ENCODE results near the gene MTHFD1L. TPM values are rescaled to one million over a fixed set of nuclear protein-coding genes. Genes with fewer than 3 reads are reported as not detected.

Gene MTHFD1L
- polyA plus RNA-seq, 3 donors: 0.25 to 1.3 (median 0.39) TPM

DNA sequence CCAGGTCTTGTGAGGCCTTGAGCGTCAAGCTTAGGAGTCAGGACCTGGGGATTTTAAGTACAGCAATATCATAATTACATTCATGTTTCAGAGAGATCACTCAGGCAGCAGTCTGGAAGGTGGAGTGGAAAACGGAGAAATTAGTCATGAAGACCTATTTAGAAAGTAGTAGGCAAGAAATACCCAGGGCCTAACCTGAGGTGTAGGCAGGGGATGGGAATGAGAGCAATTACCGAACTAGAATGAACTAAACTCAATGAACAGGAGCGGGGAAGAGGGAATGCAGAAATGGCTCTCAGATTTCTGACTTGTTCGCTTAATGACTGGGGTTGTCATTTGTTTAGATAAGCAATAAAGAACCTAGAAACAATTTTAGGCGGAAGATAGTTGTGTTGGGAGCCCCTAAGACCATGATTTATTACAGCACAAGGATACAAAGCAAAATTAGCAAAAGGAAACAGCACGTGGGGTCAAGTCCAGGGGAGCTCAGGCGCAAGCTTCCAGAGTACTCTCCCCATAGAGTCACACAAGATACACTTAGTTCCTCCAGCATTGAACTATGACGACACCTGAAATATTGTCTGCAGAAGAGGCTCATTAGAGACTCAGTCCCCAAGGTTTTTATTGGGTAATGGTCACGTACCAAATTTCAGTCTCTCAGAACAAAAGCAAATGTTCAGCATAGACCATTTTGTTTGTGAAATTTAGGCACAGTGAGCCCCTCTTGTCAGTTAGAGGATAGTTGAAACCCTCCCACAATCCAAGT lies 195.4 kb downstream of the MTHFD1L start:
- H3K9me3 Mint-ChIP-seq: peaks cover 0 to 1% (median 0%) of the 10 kb centered on the region in 7 donors
- TF ChIP-seq, protein P1, sequence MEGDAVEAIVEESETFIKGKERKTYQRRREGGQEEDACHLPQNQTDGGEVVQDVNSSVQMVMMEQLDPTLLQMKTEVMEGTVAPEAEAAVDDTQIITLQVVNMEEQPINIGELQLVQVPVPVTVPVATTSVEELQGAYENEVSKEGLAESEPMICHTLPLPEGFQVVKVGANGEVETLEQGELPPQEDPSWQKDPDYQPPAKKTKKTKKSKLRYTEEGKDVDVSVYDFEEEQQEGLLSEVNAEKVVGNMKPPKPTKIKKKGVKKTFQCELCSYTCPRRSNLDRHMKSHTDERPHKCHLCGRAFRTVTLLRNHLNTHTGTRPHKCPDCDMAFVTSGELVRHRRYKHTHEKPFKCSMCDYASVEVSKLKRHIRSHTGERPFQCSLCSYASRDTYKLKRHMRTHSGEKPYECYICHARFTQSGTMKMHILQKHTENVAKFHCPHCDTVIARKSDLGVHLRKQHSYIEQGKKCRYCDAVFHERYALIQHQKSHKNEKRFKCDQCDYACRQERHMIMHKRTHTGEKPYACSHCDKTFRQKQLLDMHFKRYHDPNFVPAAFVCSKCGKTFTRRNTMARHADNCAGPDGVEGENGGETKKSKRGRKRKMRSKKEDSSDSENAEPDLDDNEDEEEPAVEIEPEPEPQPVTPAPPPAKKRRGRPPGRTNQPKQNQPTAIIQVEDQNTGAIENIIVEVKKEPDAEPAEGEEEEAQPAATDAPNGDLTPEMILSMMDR (IDR thresholded peaks at IDR 0.05): no peak
- H3K27me3 Mint-ChIP-seq (ENCODE audit: low read depth in 3 of 3): peaks cover 0 to 1% (median 0%) of the 10 kb centered on the region in 3 donors
- peak overlapping the region in 2 of 7 donors; percentile 21 to 68 for H3K27ac Mint-ChIP-seq
- Histone ChIP-seq H3K27me3 (ENCODE audit: control insufficient read depth in 2 of 2, insufficient read depth in 2 of 2, low read length in 2 of 2) (no peaks in the 10 kb centered on the region), H3K36me3 (replicated peaks in 1 of 2; ENCODE audit: control insufficient read depth in 1 of 2, insufficient read depth in 2 of 2, low read length in 2 of 2) (no peaks in the 10 kb centered on the region), H3K9me3 (replicated peaks in 1 of 2; ENCODE audit: control insufficient read depth in 1 of 2, insufficient read depth in 1 of 2, low read length in 2 of 2) (no peaks in the 10 kb centered on the region), H3K4me1 (ENCODE audit: control insufficient read depth in 1 of 2, insufficient read depth in 2 of 2, low read length in 2 of 2) (peaks cover 14% of the 10 kb centered on the region in 2 donors), H3K9ac (ENCODE audit: insufficient read depth, low read length, poor library complexity, severe bottlenecking) (no peak overlapping the region), H4K20me1 (ENCODE audit: insufficient read depth, low read length) (no peaks in the 10 kb centered on the region), H2AFZ (ENCODE audit: insufficient read depth, low read depth, low read length, poor library complexity, severe bottlenecking) (no peak overlapping the region), H3K4me2 (replicated peaks; ENCODE audit: extremely low read depth, low read length, poor library complexity, severe bottlenecking) (no peak overlapping the region), H3K4me3 (replicated peaks in 1 of 3; ENCODE audit: low read depth in 2 of 3, low read length in 3 of 3) (no peak overlapping the region), H3K27ac (ENCODE audit: low read depth in 1 of 2, low read length in 2 of 2) (no peak overlapping the region), H3K79me2 (ENCODE audit: insufficient read depth, low read length) (no peaks in the 10 kb centered on the region)
- intact Hi-C loops (cut with micrococcal nuclease): loop anchor here in 1 of 2 donors (10.0 kb wide), 1 partner anchor 46 kb away; no protein-coding TSS in a partner anchor
- H3K4me3 Mint-ChIP-seq: no peak overlapping the region
- H3K36me3 Mint-ChIP-seq: peaks cover 0 to 3% of the 10 kb centered on the region in 2 donors
- DNase-seq: no peak
- 100% methylated on average over 5 of the region's 10 CpGs for WGBS (ENCODE audit: insufficient coverage)
- peaks cover 17% of the 10 kb centered on the region for H3K4me1 Mint-ChIP-seq

DNA sequence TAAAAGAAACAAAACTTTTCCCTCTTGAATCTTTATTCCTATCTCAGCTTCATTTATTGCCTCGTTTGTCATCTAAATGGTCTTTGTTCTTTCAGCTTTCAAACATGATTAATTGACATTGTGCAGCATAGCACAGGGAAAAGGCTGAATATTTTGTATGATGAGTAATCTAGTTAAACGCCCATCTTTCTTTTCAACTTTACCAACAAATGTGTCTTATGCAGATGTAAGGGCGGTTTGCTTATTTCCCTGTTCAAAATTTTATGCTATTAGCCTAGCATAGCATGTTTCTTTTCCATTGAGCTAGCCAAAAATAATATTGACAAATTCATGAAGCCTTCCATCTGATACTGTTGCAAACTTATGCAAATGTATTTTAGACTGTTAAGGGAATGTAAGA lies 197.8 kb downstream of the MTHFD1L start:
- Mint-ChIP-seq H3K27me3 (ENCODE audit: low read depth in 3 of 3) (peaks cover 0 to 1% (median 0%) of the 10 kb centered on the region in 3 donors), H3K36me3 (no peaks in the 10 kb centered on the region), H3K9me3 (peaks cover 0 to 3% (median 0%) of the 10 kb centered on the region in 7 donors), H3K4me3 (no peak overlapping the region), H3K4me1 (peaks cover 17% of the 10 kb centered on the region), H3K27ac (no peak overlapping the region)
- H3K79me2 ChIP-seq (ENCODE audit: insufficient read depth, low read length): no peaks in the 10 kb centered on the region
- H3K27me3 ChIP-seq (ENCODE audit: control insufficient read depth in 2 of 2, insufficient read depth in 2 of 2, low read length in 2 of 2): no peaks in the 10 kb centered on the region
- TF ChIP-seq, protein P1 (IDR thresholded peaks at IDR 0.05): no peak
- no peak overlapping the region for H3K4me2 ChIP-seq (replicated peaks; ENCODE audit: extremely low read depth, low read length, poor library complexity, severe bottlenecking)
- no CpG with 5 or more reads among the region's 3 CpGs for WGBS (ENCODE audit: insufficient coverage)
- H3K9ac ChIP-seq (ENCODE audit: insufficient read depth, low read length, poor library complexity, severe bottlenecking): no peak overlapping the region
- no peak overlapping the region for H3K27ac ChIP-seq (ENCODE audit: low read depth in 1 of 2, low read length in 2 of 2)
- intact Hi-C loops (cut with micrococcal nuclease): loop anchor here in 1 of 2 donors (10.0 kb wide), 1 partner anchor 49 kb away; no protein-coding TSS in a partner anchor
- H4K20me1 ChIP-seq (ENCODE audit: insufficient read depth, low read length): no peaks in the 10 kb centered on the region
- H3K4me3 ChIP-seq (replicated peaks in 1 of 3; ENCODE audit: low read depth in 2 of 3, low read length in 3 of 3): no peak overlapping the region
- H3K9me3 ChIP-seq (replicated peaks in 1 of 2; ENCODE audit: control insufficient read depth in 1 of 2, insufficient read depth in 1 of 2, low read length in 2 of 2): no peaks in the 10 kb centered on the region
- no peak overlapping the region for H2AFZ ChIP-seq (ENCODE audit: insufficient read depth, low read depth, low read length, poor library complexity, severe bottlenecking)
- peaks cover 14% of the 10 kb centered on the region in 2 donors for H3K4me1 ChIP-seq (ENCODE audit: control insufficient read depth in 1 of 2, insufficient read depth in 2 of 2, low read length in 2 of 2)
- H3K36me3 ChIP-seq (replicated peaks in 1 of 2; ENCODE audit: control insufficient read depth in 1 of 2, insufficient read depth in 2 of 2, low read length in 2 of 2): no peaks in the 10 kb centered on the region
- no peak for DNase-seq

Measured in CD14-positive monocyte (primary cell).